GM18519 (cell line): ENCODE results near the gene NNT.
"Not testable (repeated sequence)": the region's sequence is repeated elsewhere in the genome, so short reads cannot be mapped to it uniquely, and the experiment has no call there.

Experiments used
- ATAC-seq: cut with Tn5 transposase; IDR thresholded peaks from one replicate; pipeline ENCODE4 v1.9.1; 2021; ENCODE audit warnings: mild to moderate bottlenecking, moderate library complexity; ENCODE audit not compliant: unreplicated experiment, low FRiP score

The NNT gene

GRCh38 chr5:43582082-43583005, 20.6 kb upstream of the NNT start:
- no peak for ATAC-seq

- no peak for ATAC-seq
These were observed 19.3 kb upstream of the NNT start for GRCh38 chr5:43583724-43584123.

GRCh38 chr5:43584166-43584699, 18.7 kb upstream of the NNT start:
- ATAC-seq, result no peak

GRCh38 chr5:43588842-43589241, 14.1 kb upstream of the NNT start:
- no peak for ATAC-seq

GRCh38 chr5:43589310-43589709, 13.7 kb upstream of the NNT start:
- no peak for ATAC-seq

- no peak for ATAC-seq
These were observed 12.3 kb upstream of the NNT start for GRCh38 chr5:43590700-43591099.

- ATAC-seq, result no peak
These were observed 10.6 kb upstream of the NNT start for GRCh38 chr5:43592363-43592762.

GRCh38 chr5:43598927-43599326, 4.1 kb upstream of the NNT start:
- ATAC-seq, result not testable (repeated sequence)

- no peak for ATAC-seq
These were observed 1.3 kb upstream of the NNT start for GRCh38 chr5:43601454-43602260.

- ATAC-seq, result peak; percentile 29
These were observed 601 bp downstream of the NNT start for GRCh38 chr5:43603344-43604217.

- ATAC-seq, result no peak
These were observed 1.7 kb downstream of the NNT start for GRCh38 chr5:43604699-43605098.

GRCh38 chr5:43606351-43606750, 3.4 kb downstream of the NNT start:
- no peak for ATAC-seq

GRCh38 chr5:43608406-43608805, 5.4 kb downstream of the NNT start:
- no peak for ATAC-seq

- peak; percentile 79 for ATAC-seq
These were observed 6.8 kb downstream of the NNT start for GRCh38 chr5:43609752-43610151.

- no peak for ATAC-seq
These were observed 10.4 kb downstream of the NNT start for GRCh38 chr5:43613370-43613769.

- ATAC-seq, result no peak
These were observed 12.6 kb downstream of the NNT start for GRCh38 chr5:43615445-43616184.

- ATAC-seq, result no peak
These were observed 13.6 kb downstream of the NNT start for GRCh38 chr5:43616535-43616934.

GRCh38 chr5:43619380-43619779, 16.4 kb downstream of the NNT start:
- ATAC-seq, result no peak

GRCh38 chr5:43619911-43620310, 16.9 kb downstream of the NNT start:
- ATAC-seq, result no peak
